Activated CD4-positive, CD25-positive, alpha-beta regulatory T cell (primary cell): ENCODE measurements around the gene HOXC13.

Source experiments
- DNase-seq, 4 experiments: peaks; one replicate each; lab custom pipeline; 2025; lab: John Stamatoyannopoulos, UW

The HOXC13 gene

DNA sequence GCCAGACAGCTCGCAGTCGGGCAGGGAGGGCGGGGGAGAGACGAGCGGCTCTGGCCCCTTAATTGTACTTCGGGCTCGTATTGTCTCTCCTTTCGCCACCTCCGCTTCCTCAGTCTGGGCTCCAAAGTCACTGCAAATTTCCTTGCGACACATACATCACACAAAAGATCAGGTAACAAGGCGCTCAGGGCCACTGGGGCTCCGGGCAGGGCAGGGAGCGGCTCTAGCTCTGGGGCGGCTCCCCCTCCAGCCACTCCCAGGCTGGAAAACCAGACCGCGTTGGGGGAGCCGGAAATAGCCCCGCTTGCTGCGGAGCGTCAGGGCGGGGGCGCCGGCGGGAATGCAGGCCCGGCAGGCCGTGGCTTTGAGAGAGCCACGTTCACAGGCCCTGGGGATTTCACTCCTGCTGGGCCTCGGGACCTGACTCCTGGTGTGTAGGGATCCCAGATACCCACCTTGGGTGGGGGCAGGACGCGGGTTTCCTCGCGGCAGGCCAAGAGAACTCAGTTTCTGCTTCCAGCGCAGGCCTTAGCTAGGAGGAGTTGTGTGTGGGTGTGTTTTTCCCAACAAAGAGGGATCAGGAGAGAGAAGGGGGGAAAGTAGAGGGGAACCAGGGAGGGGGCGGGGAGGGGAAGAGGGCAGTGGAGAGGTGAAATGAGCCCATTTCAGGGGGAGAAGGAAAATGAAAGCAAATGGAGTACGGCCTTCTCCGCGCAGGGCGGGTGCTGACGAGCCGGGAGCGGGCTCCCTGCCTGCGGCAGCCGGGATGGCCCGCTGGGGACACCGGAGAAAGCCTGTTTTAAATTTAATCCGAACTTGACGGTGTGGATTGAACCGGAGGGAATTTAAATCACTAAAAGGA, 57.0 kb downstream of the HOXC13 start:
- DNase-seq = no peak
